ENCODE measurements around the gene APOL2.
"Not testable (repeated sequence)": the region's sequence is repeated elsewhere in the genome, so short reads cannot be mapped to it uniquely, and the experiment has no call there.

The APOL2 gene

GRCh38 chr22:36262307-36262706 is 23.0 kb upstream of the APOL2 start:
- DNase-seq, result not testable (repeated sequence)

GRCh38 chr22:36261675-36262074 is 22.3 kb upstream of the APOL2 start:
- DNase-seq, result not testable (repeated sequence)

DNA sequence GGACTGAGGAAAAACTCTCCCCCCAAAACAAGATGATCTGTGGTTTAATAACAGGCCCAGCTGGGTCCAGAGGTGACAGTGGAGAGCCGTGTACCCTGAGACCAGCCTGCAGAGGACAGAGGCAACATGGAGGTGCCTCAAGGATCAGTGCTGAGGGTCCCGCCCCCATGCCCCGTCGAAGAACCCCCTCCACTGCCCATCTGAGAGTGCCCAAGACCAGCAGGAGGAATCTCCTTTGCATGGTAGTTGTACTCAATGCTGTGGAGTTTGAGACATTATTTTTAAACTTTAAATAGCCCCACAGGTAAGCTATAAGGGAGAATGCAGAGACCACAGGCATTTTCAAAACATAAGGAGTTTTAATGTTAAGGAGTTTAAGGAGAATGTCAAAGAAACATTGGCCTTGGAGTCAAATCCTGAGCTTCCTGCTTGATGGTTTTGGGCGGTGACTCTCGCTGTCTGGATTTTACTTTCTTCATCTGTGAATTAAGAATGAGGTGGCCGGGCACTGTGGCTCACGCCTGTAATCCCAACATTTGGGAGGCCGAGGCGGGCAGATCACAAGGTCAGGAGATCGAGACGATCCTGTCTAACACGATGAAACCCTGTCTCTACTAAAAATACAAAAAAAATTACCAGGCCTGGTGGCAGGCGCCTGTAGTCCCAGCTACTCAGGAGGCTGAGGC is 20.4 kb upstream of the APOL2 start:
- DNase-seq, result no peak

DNA sequence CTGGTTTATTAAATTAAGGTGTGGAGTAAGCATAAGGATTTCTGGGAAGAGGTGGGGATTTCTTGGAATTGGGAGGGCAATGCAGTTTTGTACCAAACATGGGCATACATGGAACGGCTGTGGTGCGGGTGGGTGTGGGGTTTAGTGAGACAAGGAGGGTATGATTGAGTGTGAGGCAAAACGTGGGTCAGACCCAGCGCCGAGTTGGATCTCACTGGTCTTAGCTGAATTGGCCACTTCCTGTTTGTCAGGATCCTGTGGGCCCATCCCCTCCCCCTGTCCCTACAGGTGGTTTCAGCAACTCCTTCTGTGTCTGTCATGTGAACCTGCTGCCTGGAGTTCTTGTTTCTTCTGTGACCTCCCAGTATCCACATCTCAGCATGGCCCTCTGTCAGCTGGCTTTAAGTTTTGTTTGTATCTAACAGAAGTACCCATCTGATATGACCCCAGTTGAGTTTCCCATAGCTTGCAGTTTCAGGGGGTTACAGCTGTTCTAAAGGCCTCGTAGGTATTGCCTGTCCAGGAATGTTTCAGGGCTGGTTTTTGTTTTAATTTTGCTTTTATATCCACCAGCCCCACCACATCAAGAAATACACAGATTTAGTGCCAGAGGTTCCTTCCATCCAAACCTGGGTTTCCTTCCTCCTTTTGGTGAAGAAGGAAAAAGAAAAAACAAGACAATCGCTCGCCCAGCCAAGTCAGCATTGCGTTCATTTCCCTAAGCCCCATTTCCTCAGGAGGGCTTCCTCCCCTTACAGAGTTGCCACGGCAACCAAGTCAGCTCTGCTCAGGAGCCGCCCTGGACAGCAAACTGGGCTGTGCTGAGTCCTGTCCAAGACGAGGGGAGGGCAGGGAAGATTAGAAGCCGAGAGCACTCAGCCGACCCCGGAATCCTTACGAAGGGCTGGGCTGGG is 19.6 kb upstream of the APOL2 start:
- DNase-seq, result no peak

- DNase-seq, result no peak
Measured at GRCh38 chr22:36257948-36258670, 18.8 kb upstream of the APOL2 start.

- no peak for DNase-seq
Measured at GRCh38 chr22:36257308-36257707, 18.0 kb upstream of the APOL2 start.

DNA sequence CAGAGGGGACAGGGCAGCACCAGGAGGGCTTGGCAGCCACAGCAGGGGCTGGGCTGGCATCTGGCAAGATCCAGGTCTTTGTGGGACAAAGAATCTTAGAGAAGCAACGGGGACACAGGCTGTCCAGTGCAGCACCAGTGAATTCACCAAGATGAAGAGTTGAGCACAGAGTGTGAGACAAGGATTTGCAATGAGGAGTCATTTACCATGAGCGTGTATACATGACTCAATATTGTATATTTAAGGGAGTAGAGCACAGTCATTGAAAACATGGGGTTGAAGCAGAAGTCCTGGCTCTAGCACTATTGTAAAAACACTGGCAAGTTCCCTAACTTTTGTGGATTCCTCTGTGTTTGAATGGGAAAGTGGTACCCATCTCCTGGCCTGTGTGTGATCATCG is 17.2 kb upstream of the APOL2 start:
- DNase-seq, result no peak

DNA sequence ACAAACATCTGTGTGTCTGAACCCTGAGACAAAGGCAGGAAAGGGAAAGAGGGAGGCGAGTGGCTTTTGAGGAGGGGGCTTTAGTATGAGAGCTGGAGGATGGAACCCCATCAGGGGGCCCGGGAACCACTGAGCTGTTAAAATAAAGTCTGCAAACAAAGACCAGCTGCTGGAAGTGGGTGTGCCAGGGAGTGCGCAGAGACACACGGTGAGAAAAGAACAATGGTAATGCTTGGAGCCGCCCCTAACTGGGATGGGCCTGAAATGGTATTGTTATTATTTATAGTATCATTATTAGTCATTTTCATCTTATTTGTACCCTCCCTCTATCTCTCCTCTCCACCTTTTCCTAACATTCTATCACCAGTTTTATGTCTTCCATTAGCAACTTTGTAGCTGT is 16.2 kb upstream of the APOL2 start:
- not testable (repeated sequence) for DNase-seq

DNA sequence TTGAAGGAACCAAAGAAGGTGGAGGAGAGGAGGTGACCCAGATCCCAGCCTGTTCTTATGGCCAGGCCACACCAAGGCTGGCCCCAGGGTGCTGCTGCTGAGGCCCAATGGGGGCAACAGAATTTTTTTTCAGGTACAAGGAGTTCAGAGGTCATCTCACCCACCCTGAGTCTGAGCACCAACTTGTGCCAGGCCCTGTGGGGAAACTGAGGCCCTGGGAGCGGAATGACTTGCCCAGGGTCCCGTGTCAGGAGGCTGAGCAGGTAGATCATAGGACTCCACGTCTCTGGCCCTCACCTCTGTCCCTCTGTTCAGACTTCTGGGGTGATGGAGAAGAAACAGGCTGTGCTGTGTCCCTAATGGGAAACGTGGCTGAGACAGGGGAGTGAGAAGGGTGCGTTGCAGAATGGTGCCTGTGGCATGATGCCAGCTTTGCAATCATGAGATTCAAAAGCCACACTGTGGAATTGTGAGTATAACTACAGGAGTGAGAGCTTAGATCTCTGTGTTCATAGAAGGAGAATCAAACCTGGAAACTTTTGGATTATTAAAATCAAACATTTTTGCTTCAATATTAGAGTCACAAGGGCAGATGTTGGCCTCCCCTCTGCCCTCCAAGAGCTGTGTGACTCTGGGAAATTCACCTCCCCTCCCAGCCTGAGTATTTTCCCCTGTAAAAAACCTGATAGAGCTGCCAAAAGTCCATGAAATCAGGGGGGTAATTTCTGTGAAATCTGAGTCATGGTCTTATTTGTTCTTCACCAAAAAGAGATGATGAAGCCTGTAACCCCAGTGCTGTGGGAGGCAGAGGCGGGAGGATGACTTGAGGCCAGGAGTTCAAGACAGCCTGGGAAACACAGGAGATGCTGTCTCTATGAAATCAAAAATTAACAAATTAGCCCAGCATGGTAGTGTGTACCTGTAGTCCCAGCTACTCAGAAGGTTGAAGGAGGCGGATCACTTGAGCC is 14.5 kb upstream of the APOL2 start:
- no peak for DNase-seq

DNA sequence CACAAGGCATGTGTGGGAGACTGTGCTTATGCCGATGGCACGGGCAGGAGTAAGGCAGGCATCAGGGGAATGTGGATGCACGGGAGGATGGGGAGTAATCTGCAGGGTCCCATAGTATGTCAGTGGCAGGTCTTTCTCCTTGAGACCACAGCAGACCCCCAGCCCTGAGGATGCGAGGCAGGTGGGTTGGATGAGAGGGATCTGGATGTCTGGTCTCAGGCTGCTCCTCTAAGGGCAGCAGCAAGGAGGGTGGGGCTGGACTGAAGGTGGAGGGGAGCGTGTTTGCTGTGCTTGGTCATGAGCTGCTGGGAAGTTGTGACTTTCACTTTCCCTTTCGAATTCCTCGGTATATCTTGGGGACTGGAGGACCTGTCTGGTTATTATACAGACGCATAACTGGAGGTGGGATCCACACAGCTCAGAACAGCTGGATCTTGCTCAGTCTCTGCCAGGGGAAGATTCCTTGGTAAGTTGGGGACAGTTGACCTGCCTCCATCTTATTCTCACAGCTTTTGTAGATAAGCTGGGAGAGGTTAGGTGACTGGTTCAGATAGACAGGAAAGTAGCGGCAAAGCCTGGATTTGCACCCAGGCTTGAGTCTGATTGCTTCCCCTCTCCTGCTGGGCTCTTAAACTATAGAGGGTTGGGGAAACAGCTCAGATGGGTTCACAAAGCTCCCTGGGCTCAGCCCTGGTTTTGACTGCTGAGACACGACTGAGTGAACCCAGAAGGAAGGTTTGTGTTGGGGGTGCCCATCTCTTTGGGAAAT is 13.6 kb upstream of the APOL2 start, which contains the start of gene APOL1:
Gene APOL1 (plus strand): TSS at position 380 of the 769 bp plus-strand sequence. CDS start 1,823 bp downstream, outside the sequence.
- peak in 1 of 4 experiments; percentile 11 for DNase-seq

DNA sequence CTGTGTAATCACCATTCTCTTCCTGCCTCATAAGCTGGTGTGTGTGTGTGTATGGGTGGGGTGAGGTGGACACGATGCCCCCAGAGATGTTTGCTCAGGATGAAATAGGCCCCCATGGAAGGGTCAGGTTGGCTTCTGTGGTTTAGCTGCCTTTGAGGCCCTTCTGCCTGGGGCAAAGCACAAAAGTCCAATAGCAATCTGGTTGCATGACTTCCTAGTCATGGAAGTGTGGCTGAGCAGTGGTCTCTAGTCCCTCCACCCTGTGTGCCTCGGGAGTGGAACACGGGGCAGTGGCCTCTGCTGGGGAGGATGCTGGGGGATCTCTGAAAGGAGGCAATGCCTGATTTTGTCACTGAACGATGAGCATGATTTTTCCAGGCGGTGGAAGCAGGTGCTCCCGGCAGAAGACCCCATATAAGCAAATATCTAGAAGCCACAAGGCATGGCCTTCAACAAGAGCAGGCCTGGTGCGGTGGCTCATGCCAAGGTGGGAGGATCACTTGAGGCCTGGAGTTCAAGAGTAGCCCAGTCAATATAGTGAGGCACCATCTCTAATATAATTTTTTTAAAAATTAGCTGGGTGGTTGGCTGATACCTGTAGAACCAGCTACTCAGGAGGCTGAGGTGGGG is 12.8 kb upstream of the APOL2 start:
- not testable (repeated sequence) for DNase-seq

GRCh38 chr22:36250292-36250960 is 11.1 kb upstream of the APOL2 start:
- DNase-seq, result not testable (repeated sequence)

GRCh38 chr22:36249160-36249559 is 9.8 kb upstream of the APOL2 start:
- DNase-seq, result no peak

- no peak for DNase-seq
Measured at GRCh38 chr22:36247955-36248354, 8.6 kb upstream of the APOL2 start.

DNA sequence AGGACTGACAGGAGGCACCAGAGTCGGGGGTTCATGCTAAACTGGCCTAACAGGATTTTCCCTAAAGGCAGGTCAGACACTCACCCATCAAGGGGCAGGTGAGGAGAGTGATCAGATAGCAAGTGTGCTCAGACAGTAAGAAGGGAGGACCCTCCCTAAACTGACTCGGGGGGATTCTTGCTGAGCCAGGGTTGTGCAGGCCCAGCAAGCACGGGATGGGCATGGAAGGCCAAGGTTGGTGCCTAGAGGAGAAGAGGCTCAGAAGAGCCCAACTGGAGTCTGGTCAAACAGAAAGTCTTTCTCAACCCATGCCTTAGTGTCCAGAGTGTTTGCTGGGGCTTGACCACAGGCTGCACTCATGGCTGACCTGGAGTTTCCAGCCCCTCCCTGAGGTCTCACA is 7.4 kb upstream of the APOL2 start:
- no peak for DNase-seq

DNA sequence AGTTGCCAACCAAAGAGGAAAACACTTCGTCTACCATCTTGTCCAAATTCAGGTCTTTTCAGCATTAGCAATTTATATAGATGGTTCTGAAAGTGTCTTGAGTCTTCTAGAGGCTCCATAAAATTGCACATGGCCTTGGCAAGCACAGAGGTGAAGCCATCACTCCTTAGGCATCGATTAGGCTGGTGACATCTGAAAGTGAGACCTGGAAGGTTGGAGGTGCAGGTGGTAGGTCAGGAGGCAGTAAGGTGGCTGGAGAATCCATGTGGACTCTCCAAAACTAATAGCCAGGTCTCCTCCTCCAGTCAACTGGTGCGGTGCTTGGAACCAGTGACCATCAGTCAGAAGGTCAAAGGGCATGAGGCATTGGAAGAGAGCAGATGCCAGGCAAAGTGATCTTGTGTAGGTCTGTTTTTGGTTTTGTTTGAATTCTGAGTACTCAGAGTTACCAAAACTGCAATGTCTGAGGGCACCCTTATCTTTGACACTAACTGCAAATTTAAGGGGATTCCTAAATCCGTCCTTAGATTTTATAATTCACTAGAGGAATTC is 6.6 kb upstream of the APOL2 start:
- no peak for DNase-seq

GRCh38 chr22:36244522-36245391 is 5.4 kb upstream of the APOL2 start:
- no peak for DNase-seq

DNA sequence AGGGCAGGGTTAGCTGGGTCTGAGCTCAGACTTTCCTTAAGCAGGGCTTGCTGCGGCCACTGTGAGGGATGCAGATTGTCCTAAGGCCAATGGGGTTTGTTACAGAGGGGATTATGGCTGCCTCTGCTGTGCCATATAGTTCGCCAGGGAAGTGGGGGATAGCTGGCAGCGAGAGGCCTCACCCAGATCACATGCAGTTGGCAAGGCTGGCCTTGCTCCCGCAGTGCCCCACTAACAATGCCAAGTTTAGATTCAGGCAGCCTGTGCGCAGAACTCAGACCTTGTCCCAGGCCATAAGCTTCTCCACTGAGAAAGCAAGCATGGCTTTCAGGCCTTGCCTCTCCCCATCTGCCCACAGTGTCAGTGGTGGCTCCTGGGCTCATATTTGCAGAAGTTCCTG is 4.7 kb upstream of the APOL2 start:
- no peak for DNase-seq

GRCh38 chr22:36239150-36239400 is 252 bp downstream of the APOL2 start:
- no peak for DNase-seq
